ENCODE results near the gene AKNAD1.

AKNAD1 gene

DNA sequence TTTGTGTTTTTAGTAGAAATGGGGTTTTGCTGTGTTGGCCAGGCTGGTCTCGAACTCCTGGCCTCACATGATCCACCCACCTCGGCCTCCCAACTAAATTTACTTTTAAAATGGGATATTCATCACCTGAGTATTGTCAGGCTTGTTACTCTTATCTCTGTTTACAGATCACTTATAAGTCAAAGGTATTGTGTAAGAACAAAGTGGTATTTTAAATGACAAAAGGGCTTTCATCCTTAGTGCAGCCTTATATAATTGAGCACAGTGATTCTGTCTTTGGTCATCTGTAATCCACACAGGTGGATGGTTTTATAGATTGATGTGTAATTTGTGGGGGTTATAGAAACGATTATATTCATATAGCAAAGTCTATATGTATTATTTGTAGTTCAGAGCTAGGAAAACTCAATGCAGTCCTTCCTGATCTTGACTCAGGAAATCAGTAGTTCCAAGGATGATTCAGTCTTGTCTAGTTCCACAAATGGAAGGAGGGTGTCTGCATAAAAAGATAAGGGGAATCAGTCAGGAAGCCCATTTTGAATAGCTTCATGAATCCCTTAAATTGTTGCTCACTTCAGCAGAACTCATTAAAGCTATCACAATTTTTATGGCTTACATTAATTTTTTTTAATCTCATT lies 75.8 kb downstream of the AKNAD1 start:
- TF ChIP-seq, protein P1, sequence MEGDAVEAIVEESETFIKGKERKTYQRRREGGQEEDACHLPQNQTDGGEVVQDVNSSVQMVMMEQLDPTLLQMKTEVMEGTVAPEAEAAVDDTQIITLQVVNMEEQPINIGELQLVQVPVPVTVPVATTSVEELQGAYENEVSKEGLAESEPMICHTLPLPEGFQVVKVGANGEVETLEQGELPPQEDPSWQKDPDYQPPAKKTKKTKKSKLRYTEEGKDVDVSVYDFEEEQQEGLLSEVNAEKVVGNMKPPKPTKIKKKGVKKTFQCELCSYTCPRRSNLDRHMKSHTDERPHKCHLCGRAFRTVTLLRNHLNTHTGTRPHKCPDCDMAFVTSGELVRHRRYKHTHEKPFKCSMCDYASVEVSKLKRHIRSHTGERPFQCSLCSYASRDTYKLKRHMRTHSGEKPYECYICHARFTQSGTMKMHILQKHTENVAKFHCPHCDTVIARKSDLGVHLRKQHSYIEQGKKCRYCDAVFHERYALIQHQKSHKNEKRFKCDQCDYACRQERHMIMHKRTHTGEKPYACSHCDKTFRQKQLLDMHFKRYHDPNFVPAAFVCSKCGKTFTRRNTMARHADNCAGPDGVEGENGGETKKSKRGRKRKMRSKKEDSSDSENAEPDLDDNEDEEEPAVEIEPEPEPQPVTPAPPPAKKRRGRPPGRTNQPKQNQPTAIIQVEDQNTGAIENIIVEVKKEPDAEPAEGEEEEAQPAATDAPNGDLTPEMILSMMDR (IDR thresholded peaks at IDR 0.05; ENCODE audit: extremely low read depth, missing control alignments): no peak
- DNase-seq (ENCODE audit: low spot score): no peak

DNA sequence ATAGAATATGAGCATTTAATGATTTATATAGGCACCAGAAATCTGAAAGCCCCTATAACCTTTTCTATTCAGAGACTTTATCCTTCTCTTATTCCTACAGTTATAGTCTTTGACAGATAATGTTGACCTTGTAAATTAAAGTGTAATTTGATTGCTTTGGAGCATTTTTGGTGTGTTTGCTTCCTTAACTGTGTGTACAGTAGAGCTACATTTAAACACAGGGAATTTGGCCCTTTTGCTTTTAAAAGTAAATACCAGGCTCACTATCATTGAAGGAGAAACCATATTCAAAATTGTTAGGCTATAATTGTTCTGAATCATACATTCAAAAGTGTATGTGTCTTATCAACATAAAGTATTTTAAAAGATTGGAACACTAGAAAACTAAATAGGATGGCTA lies 77.4 kb downstream of the AKNAD1 start:
- DNase-seq (ENCODE audit: low spot score): no peak
- TF ChIP-seq, protein P1 (IDR thresholded peaks at IDR 0.05; ENCODE audit: extremely low read depth, missing control alignments): no peak

DNA sequence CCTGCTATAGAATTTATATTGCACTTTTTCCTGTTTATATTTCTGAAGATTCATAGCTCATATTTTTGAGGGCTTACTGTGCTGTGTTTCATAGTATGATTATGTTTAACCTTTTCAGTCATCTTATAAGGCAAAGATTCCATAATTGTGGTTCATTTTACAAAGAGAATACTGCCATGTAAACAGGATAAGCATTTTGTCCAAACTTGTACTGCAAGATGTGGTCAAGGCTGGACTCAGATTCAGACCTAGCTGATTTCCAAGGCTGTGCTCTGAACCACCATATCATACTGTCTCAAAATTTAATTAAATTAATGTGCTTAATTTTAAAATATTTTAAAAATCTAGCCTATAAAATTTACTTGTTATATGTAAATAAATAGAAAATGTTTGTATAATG lies 79.1 kb downstream of the AKNAD1 start:
- no peak for DNase-seq (ENCODE audit: low spot score)
- TF ChIP-seq, protein P1 (IDR thresholded peaks at IDR 0.05; ENCODE audit: extremely low read depth, missing control alignments): no peak

DNA sequence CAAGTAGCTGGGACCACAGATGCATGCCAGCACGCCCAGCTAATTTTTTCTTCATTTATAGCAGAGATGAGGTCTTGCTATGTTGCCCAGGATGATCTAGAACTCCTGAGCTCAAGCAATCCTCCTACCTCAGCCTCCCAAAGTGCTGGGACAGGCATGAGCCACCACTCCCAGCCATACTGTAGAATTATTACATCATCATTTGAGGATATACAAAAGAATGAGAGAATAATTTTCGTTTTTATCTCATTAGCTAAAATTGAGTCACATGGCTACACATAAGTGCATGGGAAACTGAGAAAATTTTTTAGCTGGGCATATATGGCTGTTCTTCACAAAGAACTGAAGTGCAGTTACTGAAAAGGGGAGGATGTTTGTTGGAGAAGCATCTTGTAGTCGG lies 89.2 kb downstream of the AKNAD1 start:
- TF ChIP-seq, protein P1 (IDR thresholded peaks at IDR 0.05; ENCODE audit: extremely low read depth, missing control alignments): no peak
- no peak for DNase-seq (ENCODE audit: low spot score)

DNA sequence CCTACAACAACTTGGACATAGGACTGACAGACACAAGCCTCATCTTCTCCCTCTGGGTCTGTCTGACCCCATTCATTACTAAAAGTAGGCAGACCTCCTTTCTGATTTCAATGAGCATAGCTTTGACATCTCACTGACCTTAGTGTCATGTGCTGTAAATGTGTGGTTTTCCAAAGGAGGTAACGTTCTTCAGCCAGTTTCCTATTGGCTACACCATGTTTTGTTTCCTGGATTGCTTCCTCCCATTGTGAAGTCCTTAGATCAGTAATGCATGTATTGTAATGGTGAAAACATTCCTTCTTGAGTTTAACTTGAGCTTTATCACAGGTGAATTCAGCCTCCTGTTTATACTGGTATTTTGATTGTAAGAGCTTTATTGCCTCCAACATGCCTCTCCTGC lies 89.8 kb downstream of the AKNAD1 start:
- DNase-seq (ENCODE audit: low spot score): no peak
- TF ChIP-seq, protein P1 (IDR thresholded peaks at IDR 0.05; ENCODE audit: extremely low read depth, missing control alignments): no peak

Measured in GM20000 (cell line).